ENCODE results near the gene FAM171A1.

FAM171A1 gene

GRCh38 chr10:15244635-15245197 is 126.4 kb downstream of the FAM171A1 start:
- no peak for DNase-seq (ENCODE audit: low read depth in 2 of 2)

DNA sequence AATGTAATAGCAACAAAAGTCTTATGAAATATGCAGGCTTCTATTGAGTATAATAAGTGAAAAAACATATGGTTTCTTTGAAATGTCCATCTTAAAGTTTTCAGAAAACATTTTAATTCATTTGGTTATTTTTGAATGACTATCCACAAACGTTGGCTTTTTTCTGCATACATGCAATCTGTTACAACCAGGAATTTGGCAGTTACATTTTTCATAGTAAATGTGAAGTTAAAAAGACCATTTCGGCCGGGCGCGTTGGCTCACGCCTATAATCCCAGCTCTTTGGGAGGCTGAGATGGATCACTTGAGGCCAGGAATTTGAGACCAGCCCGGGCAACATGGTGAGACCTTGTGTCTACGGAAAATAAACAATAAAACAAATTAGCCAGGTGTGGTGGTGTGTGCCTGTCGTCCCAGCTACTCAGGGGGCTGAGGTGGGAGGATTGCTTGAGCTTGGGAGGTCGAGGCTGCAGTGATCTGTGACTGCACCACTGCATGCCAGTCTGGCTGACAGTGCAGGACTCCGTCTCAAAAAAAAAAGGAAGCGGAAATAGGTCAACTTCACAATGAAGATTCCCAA is 128.7 kb downstream of the FAM171A1 start:
- DNase-seq (ENCODE audit: low read depth in 2 of 2), result no peak

- no peak for DNase-seq (ENCODE audit: low read depth in 2 of 2)
Measured at GRCh38 chr10:15241306-15241705, 129.8 kb downstream of the FAM171A1 start.

GRCh38 chr10:15238555-15239335 is 132.3 kb downstream of the FAM171A1 start:
- no peak for DNase-seq (ENCODE audit: low read depth in 2 of 2)

GRCh38 chr10:15237351-15237750 is 133.7 kb downstream of the FAM171A1 start:
- DNase-seq (ENCODE audit: low read depth in 2 of 2), result no peak

DNA sequence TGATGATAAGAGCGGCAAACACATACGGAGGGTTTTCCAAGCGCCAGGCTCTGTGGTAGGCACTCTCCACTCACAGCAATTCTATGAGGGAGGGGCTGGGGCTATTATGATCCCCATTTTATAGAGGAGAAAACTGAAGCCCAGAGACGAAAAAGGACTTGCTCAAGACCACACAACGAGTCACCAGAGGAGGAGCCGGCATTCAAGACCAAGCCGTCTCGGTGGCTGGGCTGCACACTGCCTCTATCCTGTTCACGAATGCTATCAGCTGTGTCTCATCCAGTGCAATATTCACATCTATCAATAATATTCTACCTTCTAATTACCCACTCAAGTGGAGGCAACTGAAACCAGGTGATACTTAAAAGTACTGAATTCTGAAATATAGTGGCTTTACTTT is 134.7 kb downstream of the FAM171A1 start:
- no peak for DNase-seq (ENCODE audit: low read depth in 2 of 2)

DNA sequence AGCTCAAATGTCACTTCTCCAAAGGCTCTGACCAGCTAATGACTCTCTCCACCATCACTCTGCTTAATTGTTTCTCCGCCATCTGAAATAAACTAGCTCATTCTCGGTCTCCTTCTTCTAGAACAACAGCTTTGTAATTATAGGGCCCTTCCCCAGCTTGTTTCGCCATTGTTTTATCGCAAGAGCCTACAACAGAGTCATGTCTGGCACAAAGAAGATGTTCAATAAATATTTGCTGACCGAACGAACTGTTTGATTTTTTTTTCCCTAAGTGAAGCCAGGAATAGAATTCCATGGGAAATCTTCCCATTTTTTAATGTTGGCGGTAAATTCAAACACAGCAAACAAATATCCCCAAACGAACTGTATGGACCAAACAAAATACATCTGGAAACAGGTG is 138.8 kb downstream of the FAM171A1 start:
- DNase-seq (ENCODE audit: low read depth in 2 of 2), result no peak

DNA sequence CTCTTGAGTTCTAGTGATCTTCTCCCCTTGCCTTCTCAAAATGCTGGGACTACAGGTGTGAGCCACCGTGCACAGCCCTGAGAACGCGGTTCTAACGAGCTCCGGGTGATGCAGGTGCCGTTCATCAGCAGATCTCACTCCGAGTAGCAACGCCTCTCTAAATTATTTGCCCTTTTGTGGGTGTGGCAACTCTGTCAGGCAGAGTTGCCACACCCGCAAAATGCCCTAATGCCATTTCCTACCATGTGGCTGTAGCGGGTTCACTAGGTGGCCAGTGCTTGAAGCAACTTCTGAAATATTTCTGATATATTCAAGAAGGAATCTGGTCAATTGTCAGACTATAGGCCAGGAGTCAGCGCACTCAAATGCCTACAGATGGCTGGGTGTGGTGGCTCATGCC is 139.7 kb downstream of the FAM171A1 start:
- DNase-seq (ENCODE audit: low read depth in 2 of 2), result no peak

DNA sequence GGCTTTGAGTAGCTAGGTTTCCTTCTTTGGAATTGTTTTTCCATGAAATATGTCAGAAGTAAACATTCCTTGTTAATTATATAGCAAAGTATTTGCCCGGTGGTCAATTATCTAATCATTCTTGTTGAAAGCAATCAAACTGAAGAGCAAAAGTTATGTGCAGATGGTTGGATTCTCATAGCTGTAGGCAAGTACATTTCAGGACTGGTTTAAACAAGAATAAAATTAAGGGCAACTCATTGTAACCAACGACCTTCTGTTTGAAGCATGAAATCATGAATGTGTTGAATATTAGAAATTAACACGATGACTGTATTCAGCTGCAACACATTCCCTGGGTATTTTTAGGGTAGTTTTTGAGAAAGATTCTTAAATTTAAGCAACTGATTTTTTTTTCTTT is 140.8 kb downstream of the FAM171A1 start:
- no peak for DNase-seq (ENCODE audit: low read depth in 2 of 2)

DNA sequence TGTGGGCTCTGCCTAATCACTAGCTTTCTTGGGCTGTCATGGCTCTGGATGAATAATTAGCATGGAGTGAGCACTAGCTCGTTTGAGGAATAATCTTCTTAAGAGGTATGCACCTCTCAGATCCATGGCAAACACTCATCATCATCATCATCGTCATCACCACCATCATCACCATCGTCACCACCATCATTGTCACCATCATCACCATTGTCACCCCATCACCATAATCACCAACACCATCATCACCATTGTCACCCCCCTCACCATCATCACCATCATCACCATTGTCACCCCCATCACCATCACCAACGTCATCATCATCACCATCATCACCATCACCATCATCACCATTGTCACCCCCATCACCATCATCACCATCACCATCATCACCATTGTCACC is 141.8 kb downstream of the FAM171A1 start:
- DNase-seq (ENCODE audit: low read depth in 2 of 2), result no peak

DNA sequence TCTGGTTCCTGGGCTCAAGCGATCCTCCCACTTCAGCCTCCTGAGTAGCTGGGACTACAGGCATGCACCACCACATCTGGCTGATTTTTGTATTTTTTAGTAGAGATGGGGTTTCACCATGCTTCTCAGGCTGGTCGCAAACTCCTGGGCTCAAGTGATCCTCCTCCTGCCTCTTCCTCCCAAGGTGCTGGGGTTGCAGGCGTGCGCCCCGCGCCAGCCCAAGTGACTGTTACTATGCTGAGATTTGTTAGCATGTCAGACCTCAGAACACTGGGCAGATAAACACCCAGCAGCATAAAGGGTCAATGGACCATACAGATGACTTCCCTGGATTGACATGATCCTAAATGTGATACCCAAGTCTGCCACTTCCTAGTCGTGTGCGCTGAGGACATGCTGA is 142.7 kb downstream of the FAM171A1 start:
- DNase-seq (ENCODE audit: low read depth in 2 of 2), result no peak

- peak in 1 of 2 experiments; percentile 30 for DNase-seq (ENCODE audit: low read depth in 2 of 2)
Measured at GRCh38 chr10:15227611-15228372, 143.3 kb downstream of the FAM171A1 start.

- no peak for DNase-seq (ENCODE audit: low read depth in 2 of 2)
Measured at GRCh38 chr10:15225511-15225910, 145.6 kb downstream of the FAM171A1 start.

DNA sequence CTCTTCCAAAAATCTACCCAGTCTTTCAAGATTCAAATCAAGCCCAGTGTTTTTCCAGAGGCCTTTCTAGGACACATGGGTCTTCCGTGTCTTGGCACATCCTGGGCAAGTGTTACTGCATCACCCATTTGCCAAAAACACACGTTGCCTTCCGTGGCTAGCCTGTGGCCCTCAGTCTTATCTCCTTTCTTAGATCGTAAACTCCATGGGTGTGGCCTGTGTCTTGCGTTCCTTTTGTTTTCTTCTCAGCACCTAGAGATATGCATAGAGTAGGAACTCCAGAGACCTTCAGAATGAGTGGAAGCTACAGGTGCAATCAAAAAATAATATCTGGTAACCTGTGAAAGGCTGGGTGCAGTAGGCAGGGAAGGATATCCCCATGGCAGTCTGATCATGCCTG is 146.1 kb downstream of the FAM171A1 start:
- DNase-seq (ENCODE audit: low read depth in 2 of 2), result no peak

DNA sequence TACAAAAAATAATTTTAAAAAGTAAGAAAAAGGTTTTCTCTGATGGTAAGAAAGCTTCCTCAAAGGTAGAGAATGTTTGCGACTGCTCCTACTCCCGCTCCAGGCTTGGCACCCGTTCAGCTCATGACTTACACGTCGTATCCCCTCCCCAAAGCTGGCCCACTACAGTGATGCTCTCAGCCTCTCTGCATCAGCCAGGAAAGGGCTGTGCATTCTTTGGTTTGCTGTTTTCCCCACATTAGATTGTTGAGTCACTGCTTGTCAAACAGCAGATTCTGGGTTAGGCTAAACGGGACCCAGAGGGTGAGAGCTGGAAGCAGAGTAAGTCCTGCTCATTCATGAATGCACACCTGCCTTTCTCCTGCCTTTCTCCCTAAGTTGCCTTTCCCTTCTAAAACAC is 147.9 kb downstream of the FAM171A1 start:
- DNase-seq (ENCODE audit: low read depth in 2 of 2), result peak; percentile 59 to 65

GRCh38 chr10:15222511-15222910 is 148.6 kb downstream of the FAM171A1 start:
- no peak for DNase-seq (ENCODE audit: low read depth in 2 of 2)

GRCh38 chr10:15220445-15220844 is 150.6 kb downstream of the FAM171A1 start:
- no peak for DNase-seq (ENCODE audit: low read depth in 2 of 2)

DNA sequence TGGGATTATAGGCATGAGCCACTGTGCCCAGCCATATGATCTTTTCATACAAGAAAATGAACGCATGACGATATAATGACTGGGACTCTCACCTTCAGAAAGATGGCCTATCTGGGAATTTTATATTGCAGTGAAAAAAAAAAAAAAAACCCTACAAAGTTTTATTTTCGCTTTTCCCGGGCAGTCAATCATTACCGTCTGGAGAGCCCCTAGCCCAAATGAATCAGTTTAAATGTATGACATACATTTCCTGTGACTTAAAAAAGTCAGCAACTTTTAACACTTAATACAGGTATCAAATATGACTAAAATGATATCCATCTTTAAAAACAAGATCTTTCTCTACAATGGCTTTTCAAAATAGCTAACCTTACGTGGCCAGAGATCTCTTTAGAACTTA is 154.4 kb downstream of the FAM171A1 start:
- DNase-seq (ENCODE audit: low read depth in 2 of 2), result no peak

GRCh38 chr10:15214237-15214636 is 156.9 kb downstream of the FAM171A1 start:
- DNase-seq (ENCODE audit: low read depth in 2 of 2), result no peak

DNA sequence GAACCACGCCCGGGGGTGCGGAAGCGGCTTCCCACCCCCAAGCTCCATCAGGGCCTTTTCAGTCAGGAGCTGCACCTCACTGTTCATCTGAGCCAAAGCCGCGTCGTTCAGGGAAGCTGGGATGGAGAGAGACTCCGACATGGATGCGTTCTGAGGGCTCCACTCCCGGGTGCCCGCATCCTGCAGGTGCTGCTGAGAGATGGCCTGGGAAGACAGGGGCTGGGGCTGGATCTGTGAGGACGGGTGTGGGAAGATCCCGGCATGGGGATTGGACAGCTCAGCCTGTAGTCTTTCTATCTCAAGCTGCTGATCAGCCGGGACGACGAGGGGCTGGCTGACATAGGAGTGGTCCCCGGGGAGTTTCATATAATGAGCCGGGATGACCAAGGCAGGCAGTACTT is 157.6 kb downstream of the FAM171A1 start:
- no peak for DNase-seq (ENCODE audit: low read depth in 2 of 2)

DNA sequence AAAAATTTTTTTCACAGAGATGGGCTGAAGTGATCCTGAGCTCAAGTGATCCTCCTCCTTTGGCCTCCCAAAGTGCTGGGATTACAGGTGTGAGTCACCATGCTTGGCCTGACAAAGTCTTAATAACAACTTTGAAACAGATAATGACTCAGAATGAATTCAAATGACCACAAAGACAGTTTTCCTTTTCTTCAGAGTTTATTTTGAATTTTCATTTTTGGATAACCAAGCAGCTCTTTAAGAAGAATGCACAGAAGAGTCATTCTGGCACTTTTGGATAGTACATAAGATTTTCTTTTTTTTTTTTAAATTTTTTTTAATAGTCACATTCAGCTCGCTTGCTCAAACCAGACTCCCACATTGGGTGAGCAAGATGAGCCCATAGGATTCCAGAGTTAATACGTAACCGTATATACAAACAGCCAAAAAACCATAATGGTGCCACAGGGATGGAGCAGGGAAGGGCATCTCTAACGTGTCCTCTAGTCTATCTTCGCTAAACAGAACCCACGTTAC is 159.6 kb downstream of the FAM171A1 start:
- peak in 1 of 2 experiments; percentile 47 for DNase-seq (ENCODE audit: low read depth in 2 of 2)

DNA sequence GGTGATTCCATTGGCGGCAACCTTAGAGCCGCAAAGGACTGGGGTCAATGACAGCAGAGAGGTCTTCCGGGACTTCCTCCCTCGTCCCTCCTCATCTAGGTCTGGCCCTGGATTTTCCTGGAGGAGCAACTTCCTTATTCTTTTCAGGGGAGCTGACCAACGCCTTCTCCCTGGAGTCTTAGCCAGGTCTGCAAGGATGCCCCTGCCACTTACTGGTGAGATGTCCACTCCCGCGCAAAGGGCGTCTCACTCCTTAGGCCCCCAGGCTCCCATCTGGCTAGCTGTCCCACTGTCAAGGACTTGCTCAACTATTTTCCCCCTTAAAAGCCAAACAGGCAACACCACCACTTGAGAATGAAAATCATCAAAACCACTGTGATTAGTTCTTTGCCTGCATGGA is 160.6 kb downstream of the FAM171A1 start:
- DNase-seq (ENCODE audit: low read depth in 2 of 2), result no peak

All from fibroblast of skin of left biceps (primary cell).